Left renal pelvis (tissue), 4 donors: ENCODE data around the gene LRP1-AS. TPM values are rescaled to one million over a fixed set of nuclear protein-coding genes. Genes with fewer than 3 reads are reported as not detected.

Source experiments
- DNase-seq, 4 donors: peaks; one replicate each; pipeline ENCODE4 v3.0.0-alpha.2; 2013; ENCODE audit warnings: low read depth in 4 of 4, low spot score in 3 of 4
- polyA plus RNA-seq, 4 donors: library from polyadenylated mRNA; unstranded; fragments of 120-200 nt; gene quantifications; one replicate each; pipeline ENCODE4 v1.2.1, GENCODE V29; 2013; ENCODE audit not compliant: insufficient read length in 4 of 4

Gene LRP1-AS
- polyA plus RNA-seq, 4 donors, result 0.53 TPM; not detected in 3

DNA sequence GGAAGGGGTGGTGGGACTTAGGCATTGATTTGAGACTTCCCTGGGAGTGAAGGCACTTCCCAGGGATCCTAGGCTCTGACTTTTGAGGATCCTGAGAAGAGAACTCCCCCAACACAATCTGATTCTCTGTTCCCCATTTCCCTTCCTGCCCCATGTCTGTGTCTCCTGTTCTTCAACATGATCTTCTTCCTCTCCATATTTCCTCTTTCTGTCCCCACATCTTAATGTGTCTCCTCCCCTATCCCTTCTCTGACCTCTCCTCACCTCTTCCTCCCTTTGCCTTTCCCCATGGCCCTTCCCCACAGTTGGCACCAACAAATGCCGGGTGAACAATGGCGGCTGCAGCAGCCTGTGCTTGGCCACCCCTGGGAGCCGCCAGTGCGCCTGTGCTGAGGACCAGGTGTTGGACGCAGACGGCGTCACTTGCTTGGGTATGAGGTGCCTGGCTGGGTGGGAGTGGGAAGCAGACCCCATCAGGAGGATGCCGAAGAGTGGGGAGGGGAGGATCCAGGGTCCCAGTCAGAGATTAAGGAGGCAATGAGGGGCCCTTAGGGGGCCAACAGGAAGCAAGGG lies 15.2 kb upstream of the LRP1-AS start:
- no peak for DNase-seq

DNA sequence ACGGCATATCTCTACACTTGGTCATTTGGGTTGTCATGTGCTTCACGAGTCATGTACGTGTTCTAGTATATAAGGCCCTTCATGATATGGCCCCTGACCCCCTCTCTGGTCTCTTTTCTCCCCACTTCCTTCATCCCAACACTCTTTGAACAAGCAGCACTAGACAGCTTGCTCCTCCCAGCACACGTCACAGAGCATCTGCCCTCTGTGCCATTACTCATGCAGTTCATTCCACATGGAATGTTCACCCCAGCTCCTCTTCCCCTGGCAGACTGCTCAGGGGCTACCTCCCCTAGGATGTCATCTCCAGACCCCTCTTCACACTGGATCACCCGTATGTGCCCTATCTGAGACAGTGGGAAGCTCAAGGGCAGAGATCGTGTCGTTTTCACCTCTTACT lies 14.1 kb upstream of the LRP1-AS start:
- no peak for DNase-seq

DNA sequence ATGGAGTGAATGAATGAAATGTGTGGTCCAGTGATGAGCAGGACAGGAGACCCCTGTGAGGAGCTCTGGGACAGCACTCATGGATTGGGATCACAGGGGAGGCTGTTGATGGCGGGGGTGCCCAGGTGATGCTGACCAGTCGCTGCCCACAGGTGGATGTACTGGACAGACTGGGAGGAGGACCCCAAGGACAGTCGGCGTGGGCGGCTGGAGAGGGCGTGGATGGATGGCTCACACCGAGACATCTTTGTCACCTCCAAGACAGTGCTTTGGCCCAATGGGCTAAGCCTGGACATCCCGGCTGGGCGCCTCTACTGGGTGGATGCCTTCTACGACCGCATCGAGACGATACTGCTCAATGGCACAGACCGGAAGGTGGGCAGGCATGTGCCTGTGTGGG lies 13.3 kb upstream of the LRP1-AS start:
- no peak for DNase-seq

DNA sequence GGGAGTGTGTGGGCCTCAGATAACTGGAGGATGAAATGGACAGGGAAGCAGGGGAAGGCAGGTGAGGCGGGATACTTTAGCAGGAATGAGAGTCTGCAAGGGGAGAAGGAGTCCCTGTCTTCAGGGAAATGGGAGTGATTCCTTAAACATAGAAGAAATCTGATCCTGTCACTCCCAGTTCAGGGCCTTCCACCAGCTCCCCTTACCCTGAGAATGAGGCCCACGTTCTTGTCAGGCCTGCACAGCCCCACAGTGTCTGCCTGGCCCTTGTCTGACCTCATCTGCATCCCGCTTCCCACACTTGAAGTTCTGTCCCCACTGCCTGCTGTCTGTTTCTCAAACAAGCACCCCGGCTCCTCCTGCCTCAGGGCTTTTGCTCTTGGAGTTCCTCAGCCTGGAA lies 12.6 kb upstream of the LRP1-AS start:
- no peak for DNase-seq

DNA sequence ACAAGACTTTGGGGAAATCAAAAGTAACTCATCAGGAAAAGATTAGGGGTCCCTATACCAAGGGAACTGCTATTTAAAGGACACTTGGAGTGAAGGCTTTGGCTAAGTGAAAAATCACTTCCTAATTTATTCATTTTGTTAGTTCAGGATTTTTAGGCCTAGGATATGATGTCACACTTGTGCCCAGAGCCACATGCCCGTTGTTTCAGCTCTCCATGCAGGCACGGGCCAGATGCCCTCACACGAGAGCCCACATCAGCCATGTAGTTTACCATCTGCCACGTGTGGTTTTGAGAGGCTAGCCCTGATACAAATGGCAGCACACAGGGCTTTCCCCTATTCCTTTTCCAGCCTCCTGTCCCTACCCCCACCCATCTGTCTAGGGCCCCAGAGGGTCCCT lies 11.9 kb upstream of the LRP1-AS start:
- no peak for DNase-seq

DNA sequence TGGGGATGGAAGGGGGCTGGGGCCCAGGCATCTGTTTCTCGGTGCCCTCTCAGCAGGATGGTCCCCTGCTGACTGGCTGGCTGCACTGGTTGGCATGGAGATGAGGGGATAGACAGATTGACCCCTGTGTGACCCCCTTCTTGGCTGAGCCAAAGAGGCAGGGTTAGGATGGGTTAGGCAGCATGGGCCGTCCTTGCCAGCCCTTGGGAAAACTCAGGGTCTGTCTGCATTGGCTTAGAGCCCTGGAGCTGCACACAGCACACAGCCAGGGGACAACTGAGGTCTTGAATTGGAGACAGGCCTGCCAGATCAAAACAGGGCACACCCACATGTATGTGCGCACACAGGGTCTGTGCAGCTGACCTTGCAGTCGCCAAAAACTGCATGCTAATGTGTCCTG lies 11.2 kb upstream of the LRP1-AS start:
- DNase-seq, result no peak

DNA sequence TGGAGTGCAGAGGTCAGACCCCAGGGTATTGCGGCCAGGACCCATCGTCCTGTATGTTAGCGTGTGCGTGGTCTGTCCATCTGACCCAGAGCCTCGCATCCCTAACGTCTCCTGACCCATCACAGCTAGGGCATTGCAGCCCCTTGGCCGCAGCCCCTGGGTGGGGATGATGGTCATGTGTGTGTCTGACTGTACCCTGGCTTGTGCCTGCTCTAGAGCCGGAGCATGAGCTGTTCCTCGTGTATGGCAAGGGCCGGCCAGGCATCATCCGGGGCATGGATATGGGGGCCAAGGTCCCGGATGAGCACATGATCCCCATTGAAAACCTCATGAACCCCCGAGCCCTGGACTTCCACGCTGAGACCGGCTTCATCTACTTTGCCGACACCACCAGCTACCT lies 10.8 kb upstream of the LRP1-AS start:
- no peak for DNase-seq

DNA sequence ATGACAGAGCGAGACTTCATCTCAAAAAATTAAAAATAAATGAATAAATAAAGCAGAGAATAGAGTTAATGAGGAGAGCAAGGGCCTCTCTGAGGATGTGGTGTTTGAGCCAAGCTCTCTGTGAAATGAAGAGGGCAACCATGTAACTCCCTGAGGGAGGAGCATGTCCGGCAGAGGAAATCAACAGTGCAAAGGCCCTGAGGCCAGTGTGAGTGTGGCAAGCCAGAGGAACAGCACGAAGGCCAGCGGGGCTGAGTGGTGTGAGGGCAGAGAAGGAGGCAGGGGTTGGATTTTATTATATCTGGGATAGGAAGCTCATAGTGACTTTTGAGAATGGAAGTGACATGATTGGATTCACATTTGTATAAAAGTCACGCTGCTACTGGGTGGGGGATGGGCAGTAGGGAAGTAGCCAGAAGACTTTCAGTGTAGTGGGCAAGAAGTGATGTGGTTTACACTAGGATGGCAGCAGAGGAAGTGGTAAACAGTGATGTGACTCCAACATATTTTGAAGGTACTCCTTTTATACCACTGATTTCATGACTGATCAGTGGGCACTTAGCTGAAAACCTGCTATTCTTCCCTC lies 10.3 kb upstream of the LRP1-AS start:
- no peak for DNase-seq

DNA sequence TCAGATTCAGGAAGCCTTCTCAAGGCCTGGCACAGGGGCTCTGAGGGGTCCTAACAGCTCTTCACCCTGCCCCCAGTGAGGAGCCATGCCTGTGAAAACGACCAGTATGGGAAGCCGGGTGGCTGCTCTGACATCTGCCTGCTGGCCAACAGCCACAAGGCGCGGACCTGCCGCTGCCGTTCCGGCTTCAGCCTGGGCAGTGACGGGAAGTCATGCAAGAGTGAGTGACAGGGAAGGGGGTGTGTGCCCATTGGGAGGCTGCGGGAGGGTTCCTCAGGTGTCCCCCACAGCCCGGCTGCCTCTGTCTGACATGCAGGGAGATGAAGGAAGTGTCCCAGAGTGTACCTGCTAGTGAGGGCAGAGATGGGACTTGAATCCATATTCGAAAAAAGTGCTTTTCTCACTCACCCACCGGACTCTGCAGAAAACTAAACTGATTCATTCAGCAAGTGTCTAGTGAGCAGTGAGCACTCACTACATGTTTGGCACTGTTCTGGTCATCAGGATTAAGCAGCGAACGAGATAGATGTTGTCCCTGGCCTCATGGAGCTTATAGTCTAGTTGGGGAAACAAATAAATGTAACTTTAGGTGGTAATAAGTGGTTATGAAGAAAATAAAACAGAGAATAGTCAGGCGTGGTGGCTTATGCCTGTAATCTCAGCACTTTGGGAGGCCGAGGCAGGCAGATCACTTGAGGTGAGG lies 9.4 kb upstream of the LRP1-AS start:
- DNase-seq, result no peak

DNA sequence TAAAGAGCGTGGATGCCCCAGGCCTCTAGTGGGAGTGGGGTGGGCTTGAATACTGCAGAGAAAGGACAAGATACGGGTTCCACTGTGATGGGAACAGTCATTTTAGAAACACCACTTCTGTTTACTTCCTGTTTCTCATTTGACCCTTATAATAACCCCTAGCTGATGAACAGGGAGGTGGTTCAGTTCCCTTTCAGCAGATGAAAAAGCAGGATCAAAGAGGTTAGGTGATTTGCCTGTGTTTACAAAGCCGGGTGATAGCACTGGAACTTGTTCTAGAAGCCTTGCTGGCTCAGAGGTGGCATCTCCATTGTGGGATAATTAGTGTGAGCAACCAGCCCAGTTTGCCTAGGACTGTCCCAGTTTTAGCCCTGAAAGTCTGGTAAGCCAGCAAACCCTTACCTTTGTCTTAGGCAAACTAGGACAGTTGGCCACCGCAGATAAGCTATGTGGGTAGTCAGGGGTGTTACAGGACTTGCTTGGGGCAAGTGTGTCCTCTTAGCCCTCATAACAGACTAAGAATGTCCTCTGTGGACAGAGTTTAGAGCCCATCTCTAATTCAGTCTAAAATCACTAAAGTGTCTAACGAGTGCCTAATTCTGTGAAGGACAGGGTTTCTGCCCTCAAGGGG lies 7.5 kb upstream of the LRP1-AS start:
- DNase-seq, result no peak

DNA sequence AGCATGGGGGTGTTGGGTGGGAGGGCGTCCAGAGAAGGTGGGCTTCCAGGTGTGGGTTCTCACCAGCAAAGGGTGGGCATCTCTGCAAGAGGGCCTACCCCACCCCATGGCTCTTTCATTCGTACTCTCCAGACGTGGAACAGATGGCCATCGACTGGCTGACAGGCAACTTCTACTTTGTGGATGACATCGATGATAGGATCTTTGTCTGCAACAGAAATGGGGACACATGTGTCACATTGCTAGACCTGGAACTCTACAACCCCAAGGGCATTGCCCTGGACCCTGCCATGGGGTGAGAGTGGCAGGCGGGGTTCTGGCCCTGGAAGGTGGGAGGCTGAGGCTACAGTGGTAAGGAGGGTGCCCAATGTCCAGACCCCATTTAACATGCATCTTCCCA lies 6.7 kb upstream of the LRP1-AS start:
- DNase-seq, result no peak

DNA sequence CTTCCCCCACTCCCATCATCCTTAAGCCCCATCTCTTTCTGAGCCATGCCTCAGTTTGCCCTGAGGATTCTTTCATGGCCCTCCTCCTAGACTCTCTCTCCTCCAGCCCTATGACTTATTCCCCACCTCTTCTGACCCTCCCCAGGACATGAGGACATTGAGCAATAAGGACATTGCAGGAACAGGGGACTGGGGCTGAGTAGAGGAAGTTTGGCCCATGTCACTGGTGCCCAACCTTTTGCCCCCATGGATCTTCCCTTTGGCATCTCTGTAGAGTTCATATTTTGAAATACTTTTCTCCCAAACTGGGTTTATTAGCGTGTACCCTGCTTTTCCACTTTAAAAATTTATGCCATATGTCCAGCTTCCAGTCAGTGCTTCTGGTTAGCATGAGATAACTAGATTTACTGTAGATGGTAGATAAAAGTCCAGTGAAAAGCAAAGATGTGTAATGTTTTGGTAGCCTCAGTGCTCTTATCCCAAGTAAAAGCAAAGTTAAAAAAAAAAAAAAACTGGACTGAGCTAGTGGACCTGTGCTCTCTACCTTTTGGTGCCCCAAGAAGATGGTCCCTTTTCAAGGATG lies 6.1 kb upstream of the LRP1-AS start:
- no peak for DNase-seq

DNA sequence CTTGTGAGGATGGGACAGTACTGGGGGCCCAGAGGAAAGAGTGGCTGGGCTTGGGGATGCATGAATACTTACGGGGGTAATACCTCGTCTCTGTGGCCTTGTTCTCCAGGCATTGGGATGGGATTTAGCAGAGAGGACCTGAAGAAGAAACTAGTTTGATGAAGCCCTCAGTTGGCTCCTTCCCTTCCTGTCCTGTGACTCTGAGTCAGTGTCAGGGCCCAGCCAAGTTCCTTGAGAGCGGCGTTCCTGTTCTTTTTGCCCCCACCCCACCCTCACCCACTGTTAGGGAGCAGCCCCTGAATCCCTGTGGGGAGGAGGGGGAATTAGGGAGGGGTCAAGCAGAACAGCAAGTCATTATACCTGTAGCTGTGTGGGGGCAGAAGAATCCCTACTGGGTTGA lies 5.2 kb upstream of the LRP1-AS start:
- no peak for DNase-seq

DNA sequence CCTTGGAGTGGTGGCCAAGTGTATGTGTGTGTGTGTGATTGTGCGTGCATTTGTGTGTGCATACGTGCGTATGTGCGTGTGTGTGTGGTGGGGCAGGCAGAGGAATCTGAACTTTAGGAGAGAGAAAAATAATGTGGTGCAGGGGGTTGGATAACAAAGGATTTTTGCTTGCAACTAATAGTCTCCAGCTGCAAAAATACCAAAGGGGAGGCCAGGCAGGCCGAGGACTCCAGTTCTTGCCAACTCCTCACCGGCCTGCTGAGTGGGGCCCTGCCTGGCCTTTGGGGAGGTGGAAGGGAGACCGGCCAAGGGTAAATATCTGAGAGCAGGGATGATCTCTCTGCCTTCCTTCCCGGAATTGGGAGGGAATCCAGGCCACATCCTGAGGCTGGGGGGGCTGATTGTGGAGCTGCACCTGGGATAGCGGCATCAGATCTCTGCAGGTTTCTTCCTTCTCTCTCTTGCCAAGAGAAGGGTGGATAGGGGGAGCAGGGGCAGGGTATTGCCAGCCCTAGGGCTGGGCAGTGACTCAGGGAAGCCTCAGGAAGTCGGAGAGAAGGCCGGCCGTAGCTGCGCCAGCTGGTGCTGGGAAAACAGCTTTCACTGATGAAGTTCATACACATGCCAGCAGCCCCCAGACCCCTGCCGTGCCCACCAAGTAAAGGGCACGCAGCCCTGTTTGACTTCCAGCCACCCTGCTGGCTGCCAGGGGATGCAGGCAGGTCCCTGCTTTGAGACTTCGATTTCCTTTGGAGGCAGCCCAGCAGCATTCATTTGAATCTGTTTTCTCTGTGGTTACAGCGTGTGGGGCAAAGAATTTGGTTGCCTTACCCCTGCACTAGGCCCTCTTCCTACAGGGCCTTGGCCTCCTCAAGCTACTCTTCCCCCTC lies 4.6 kb upstream of the LRP1-AS start:
- no peak for DNase-seq

DNA sequence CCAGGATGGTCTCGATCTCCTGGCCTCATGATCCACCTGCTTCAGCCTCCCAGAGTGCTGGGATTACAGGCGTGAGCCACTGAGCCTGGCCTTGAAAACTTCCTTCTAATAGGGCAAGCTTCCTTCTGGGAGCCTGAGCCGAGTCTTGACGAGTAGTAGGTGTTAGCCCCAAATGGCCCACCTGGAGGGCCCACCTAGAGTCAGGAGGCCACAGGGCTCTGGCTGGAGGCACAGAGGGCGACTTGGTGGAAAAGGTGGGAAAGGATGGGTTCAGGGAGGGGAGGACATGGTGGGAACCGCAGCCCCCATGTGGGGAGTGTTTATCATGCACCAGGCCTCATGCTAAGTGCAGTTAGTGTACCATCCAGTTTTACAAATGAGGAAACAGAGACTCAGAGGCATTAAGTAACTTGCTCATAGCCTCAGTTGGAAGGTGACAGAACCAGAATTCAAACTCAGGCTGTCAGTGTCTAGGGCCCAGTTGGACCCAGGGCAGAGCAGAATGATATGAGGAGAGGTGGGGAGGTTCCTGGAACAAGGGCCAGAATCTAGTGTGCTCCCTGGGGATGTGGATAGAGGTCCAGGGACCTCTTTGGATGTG lies 3.1 kb upstream of the LRP1-AS start:
- DNase-seq, result no peak

DNA sequence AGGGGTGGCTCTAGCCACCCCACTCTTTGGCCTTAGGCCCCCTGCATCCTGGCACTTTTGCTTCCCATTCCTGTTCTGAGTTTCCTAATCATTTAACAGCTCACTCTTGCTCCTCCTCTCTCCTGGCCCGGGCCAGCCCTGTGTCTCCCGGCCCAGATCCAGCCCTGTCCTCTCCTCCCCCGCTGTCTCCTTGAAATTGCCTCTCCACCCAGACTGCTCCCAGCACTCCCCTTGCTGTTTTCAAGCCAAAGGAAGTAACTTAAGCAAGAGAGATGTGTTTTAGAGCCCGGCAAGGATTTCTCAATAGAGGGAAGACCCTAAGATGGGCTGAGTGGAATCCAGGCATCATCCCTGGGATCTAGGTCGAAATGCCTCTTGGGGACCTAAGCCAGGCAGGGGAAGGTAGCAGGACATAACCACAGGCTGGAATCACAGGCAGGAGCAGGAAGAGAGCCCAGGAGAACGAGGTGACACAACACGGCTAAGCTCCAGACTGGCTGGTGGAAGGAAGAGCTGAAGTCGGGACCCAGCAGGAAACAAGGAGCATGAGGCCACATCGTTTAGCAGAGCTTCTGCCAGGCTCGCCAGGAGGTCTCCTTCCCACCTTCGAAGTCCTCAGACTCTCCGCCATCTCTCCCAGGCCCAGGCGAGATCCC lies 2.0 kb upstream of the LRP1-AS start:
- no peak for DNase-seq

DNA sequence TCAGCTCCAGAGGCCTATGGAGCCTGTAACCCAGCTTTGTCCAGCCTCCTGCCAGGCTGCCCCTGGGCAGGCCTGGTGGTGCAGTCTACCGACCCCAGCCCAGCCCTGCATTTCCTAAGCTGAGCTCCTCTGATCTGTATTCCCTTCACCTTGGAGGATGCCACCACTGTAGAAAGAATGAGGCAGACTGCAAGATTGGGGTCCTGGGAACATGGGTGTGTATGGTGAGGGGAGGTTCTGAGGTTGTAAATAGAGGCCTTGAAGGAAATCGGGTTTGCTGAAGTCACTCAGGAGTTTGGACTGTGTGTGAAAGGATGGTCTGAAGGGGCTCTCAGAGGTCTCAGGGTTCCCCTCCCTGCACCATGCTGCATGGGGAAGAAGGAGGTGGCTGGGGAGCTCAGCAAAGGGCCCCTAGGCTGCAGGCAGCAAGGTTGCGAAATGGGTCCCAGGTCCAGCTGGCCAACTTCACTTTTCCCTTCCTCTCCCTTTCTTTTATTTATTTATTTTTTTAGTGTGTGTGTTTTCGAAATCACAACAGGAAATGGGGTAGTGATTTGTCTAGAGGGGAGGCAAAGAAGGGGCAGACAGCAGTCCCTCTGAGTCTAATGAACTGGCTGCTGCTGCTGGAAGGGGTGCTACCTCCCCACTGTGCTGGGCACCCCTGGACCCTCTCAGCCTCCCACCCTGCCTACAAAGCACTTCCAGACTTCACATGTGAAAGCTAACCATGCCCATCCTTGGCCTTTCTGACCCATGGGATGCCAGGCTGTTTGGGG lies 1.2 kb upstream of the LRP1-AS start:
- no peak for DNase-seq

DNA sequence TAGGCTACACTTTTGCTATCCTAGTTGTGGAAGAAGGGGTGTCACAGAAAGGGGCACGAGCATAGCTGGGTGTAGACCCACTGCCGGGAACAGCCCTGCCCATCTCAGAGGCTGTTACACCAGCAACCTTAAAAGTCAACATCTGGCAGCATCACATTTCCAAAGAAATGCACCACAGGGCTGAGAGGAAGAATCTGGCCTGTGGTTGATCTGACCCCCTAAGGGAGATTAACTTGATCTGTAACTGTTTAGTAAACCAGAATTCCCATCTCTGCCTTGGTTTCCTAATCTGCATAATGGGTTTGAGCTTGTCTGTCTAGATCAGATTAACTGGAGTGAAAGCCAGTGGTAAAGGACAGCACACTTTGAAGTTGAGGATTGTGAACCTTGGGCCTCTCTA lies 1.3 kb downstream of the LRP1-AS start:
- no peak for DNase-seq

DNA sequence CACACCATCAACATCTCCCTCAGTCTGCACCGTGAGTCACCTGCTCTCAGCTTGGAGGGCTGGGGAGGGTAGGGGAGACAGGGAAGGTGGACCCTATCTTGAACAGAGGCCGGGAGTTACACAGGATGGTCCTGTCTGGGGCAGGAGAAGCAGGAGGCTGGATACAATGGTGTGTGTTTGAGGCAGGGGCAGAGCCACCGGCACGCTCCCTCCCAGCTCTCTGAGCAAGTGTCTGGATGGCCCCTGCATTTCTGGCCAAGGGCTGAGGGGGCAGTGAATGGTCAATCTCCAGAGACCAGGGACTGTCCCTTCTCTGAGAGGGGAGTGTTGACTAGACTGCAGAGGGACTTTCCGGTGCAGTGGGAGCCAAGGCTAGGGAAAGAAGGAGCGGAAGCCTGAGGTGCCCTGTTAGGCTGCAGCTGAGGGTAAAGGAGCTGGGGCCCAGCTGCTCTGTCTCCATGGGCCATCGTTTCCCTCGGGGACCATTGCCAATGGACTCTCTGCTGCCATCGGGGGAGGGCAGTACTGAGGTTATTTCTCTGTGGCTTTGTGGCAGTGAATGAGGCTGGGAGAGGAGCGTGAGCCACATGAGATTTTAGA lies 1.9 kb downstream of the LRP1-AS start:
- DNase-seq, result no peak
